ENCODE data around the gene ATXN7L1. TPM values are rescaled to one million over a fixed set of nuclear protein-coding genes. Genes with fewer than 3 reads are reported as not detected.

Gene ATXN7L1
- total and polyA plus RNA-seq, 2 of the 4 experiments (the other 2 are of a cell fraction): 3.5 to 4.3 TPM

GRCh38 chr7:105699568-105700236, 176.7 kb downstream of the ATXN7L1 start:
- no peak for ATAC-seq (ENCODE audit: low read depth)
- Histone ChIP-seq H2BK5ac (ENCODE audit: low read depth, low read length, poor library complexity, severe bottlenecking) (no peak overlapping the region), H4K8ac (ENCODE audit: low read depth in 2 of 2, low read length in 2 of 2) (no peak overlapping the region), H2AK9ac (replicated peaks; ENCODE audit: low read depth, low read length, poor library complexity) (no peak overlapping the region), H3K27me3 (ENCODE audit: control insufficient read depth, insufficient read depth, low read length) (no peaks in the 10 kb centered on the region), H3K4me3 (ENCODE audit: insufficient read depth, low read depth, low read length) (no peak overlapping the region), H2AFZ (replicated peaks; ENCODE audit: low read length, poor library complexity) (no peak overlapping the region), H4K91ac (ENCODE audit: insufficient read depth, low read depth, low read length) (no peak overlapping the region), H3K9me3 (ENCODE audit: control insufficient read depth, insufficient read depth, low read length) (no peaks in the 10 kb centered on the region), H2BK120ac (ENCODE audit: low read depth, low read length) (no peak overlapping the region), H3K4me2 (ENCODE audit: low read depth, low read length) (no peak overlapping the region), H3K14ac (replicated peaks; ENCODE audit: low read depth, low read length) (no peak overlapping the region), H2BK15ac (ENCODE audit: low read depth, low read length) (no peak overlapping the region), H3K79me1 (ENCODE audit: low read depth in 1 of 2, low read length in 2 of 2) (no peaks in the 10 kb centered on the region), H3K9me1 (ENCODE audit: insufficient read depth, low read length) (peaks cover 4% of the 10 kb centered on the region; the same call in 1 of the 2 replicates), H3K36me3 (ENCODE audit: control insufficient read depth, insufficient read depth, low read length) (peaks cover 3% of the 10 kb centered on the region; the same call in 1 of the 2 replicates), H3K4me1 (ENCODE audit: control insufficient read depth, insufficient read depth, low read length) (no peaks in the 10 kb centered on the region; the same call in 1 of the 2 replicates), H4K5ac (ENCODE audit: low read depth, low read length) (no peak overlapping the region), H2BK20ac (ENCODE audit: low read depth, low read length) (no peak overlapping the region), H3K4ac (ENCODE audit: low read depth, low read length) (no peak overlapping the region), H3K23ac (ENCODE audit: low read depth, low read length) (no peak overlapping the region), H3K56ac (ENCODE audit: extremely low read depth, insufficient read depth, low read length) (no peak overlapping the region), H3K9ac (ENCODE audit: low read depth, low read length) (no peak overlapping the region), H4K20me1 (ENCODE audit: insufficient read depth, low read length) (no peaks in the 10 kb centered on the region), H3K27ac (ENCODE audit: insufficient read depth, low read length) (no peak overlapping the region), H3K18ac (ENCODE audit: low read depth, low read length) (no peak overlapping the region), H2AK5ac (ENCODE audit: low read depth, low read length) (no peak overlapping the region)
- DNase-seq: no peak
- intact Hi-C loops (cut with micrococcal nuclease) (no loop called here), dilution Hi-C loops (cut with HindIII; ENCODE audit: low sequenced_read_pairs, unreplicated experiment) (no loop called here), in situ Hi-C loops (cut with MboI; ENCODE audit: low sequenced_read_pairs) (no loop called here)
- ChIA-PET POLR2A (ENCODE audit: unreplicated experiment) (interaction anchor here (0.6 kb wide), 1 partner anchor 341 kb away, joined by 3 read pairs; no protein-coding TSS in a partner anchor), CTCF (interaction anchor here (0.6 kb wide), 1 partner anchor 155 kb away, joined by 5 read pairs; no protein-coding TSS in a partner anchor)
- no TSS peak for BruUV-seq (replicated peaks)
- TF ChIP-seq FOS (IDR thresholded peaks at IDR 0.05; ENCODE audit: low read depth, low read length): no peak
- no peak for TF ChIP-seq MAFK (IDR thresholded peaks at IDR 0.05; ENCODE audit: low read depth, low read length)
- no peak for TF ChIP-seq CHD1 (IDR thresholded peaks at IDR 0.05; ENCODE audit: low read depth, low read length)
- no peak for TF ChIP-seq POLR2A (IDR thresholded peaks at IDR 0.05; ENCODE audit: low read depth, low read length)
- TF ChIP-seq NFE2L2 (IDR thresholded peaks at IDR 0.05; ENCODE audit: low read depth, low read length): no peak
- TF ChIP-seq MXI1 (IDR thresholded peaks at IDR 0.05; ENCODE audit: borderline replicate concordance, low read depth, low read length): no peak
- no peak for TF ChIP-seq RCOR1 (IDR thresholded peaks at IDR 0.05; ENCODE audit: insufficient replicate concordance, low read length)
- TF ChIP-seq RAD21 (IDR thresholded peaks at IDR 0.05; ENCODE audit: low read length): no peak
- WGBS, 2 experiments (ENCODE audit: extremely low coverage in 2 of 2, insufficient read length in 1 of 2): 100% methylated on average over 3 of the region's 8 CpGs; no CpG with 5 or more reads in 1 of the 2 experiments

Data from IMR-90 (cell line).